NCI-H774 (cell line): ENCODE results near the gene FOS.

Source experiments
- DNase-seq: peaks from one replicate; lab custom pipeline; 2025; lab: John Stamatoyannopoulos, UW

The FOS gene

GRCh38 chr14:75250800-75251199 is 27.8 kb upstream of the FOS start:
- no peak for DNase-seq

- no peak for DNase-seq
Observed at GRCh38 chr14:75252254-75252837, 26.3 kb upstream of the FOS start.

GRCh38 chr14:75254381-75254822 is 24.2 kb upstream of the FOS start:
- peak; percentile 22 for DNase-seq

GRCh38 chr14:75254901-75255584 is 23.6 kb upstream of the FOS start:
- DNase-seq, result no peak

- no peak for DNase-seq
Observed at GRCh38 chr14:75258079-75258802, 20.4 kb upstream of the FOS start.

- DNase-seq, result peak; percentile 95
Observed at GRCh38 chr14:75258803-75259509, 19.7 kb upstream of the FOS start.

GRCh38 chr14:75259510-75259855 is 19.1 kb upstream of the FOS start:
- no peak for DNase-seq

GRCh38 chr14:75260025-75260763 is 18.4 kb upstream of the FOS start:
- no peak for DNase-seq

GRCh38 chr14:75261820-75262219 is 16.8 kb upstream of the FOS start:
- DNase-seq, result no peak

- no peak for DNase-seq
Observed at GRCh38 chr14:75262641-75263040, 16.0 kb upstream of the FOS start.

- no peak for DNase-seq
Observed at GRCh38 chr14:75264036-75264435, 14.6 kb upstream of the FOS start.

- no peak for DNase-seq
Observed at GRCh38 chr14:75267141-75267721, 11.4 kb upstream of the FOS start.

- no peak for DNase-seq
Observed at GRCh38 chr14:75268633-75269550, 9.7 kb upstream of the FOS start.

- no peak for DNase-seq
Observed at GRCh38 chr14:75271514-75271913, 7.1 kb upstream of the FOS start.

GRCh38 chr14:75273272-75274049 is 5.2 kb upstream of the FOS start:
- DNase-seq, result no peak

GRCh38 chr14:75274050-75274898 is 4.4 kb upstream of the FOS start:
- DNase-seq, result no peak

- DNase-seq, result no peak
Observed at GRCh38 chr14:75274899-75275569, 3.6 kb upstream of the FOS start.

- no peak for DNase-seq
Observed at GRCh38 chr14:75275598-75275997, 3.0 kb upstream of the FOS start.
